Lower leg skin (tissue), 4 donors: Measurements from ENCODE around the gene CPLX3. TPM values are rescaled to one million over a fixed set of nuclear protein-coding genes. Genes with fewer than 3 reads are reported as not detected.

ENCODE experiments used
- DNase-seq, 2 donors: peaks; one replicate each; pipeline ENCODE4 v3.0.0-alpha.2; 2019; ENCODE audit warnings: low spot score in 2 of 2
- H3K4me3 ChIP-seq: fragments of 200-600 bp; sonication (generic); 2 replicates; pipeline ENCODE4 v1.5.1; 2017; ENCODE audit warnings: mild to moderate bottlenecking, low read depth; ENCODE audit not compliant: poor library complexity, severe bottlenecking
- CTCF ChIP-seq, 3 donors: fragments of 450-650 bp; IDR thresholded peaks; one replicate each; pipeline ENCODE4 v1.5.1; 2016; ENCODE audit warnings: antibody characterized with exemption in 3 of 3, mild to moderate bottlenecking in 3 of 3, moderate library complexity in 2 of 3
- POLR2A ChIP-seq, 2 donors: fragments of 450-650 bp; IDR thresholded peaks; one replicate each; pipeline ENCODE4 v1.6.1; 2016 to 2017; ENCODE audit warnings: antibody characterized with exemption in 2 of 2, mild to moderate bottlenecking in 1 of 2, moderate library complexity in 1 of 2
- WGBS, 2 donors: methylation state at CpG; one replicate each; pipeline ENCODE4 v1.1.5; 2018; 5-methylcytosine and 5-hydroxymethylcytosine counted together
- intact Hi-C: fragments of 100-400 bp; cut with DNase I; formaldehyde crosslinking; loops from one replicate; pipeline ENCODE4 v1.15.0; 2023; ENCODE audit warnings: low total_unique reads
- total RNA-seq, 4 donors: library from RNA; depleted of rRNA; stranded (reverse); fragments of >200 nt; gene quantifications; one replicate each; pipeline ENCODE4 v1.1.0, GENCODE V29; 2016

CPLX3 gene
- total RNA-seq, 4 donors from 2014 or later = 0.17 to 0.84 (median 0.28) TPM

DNA sequence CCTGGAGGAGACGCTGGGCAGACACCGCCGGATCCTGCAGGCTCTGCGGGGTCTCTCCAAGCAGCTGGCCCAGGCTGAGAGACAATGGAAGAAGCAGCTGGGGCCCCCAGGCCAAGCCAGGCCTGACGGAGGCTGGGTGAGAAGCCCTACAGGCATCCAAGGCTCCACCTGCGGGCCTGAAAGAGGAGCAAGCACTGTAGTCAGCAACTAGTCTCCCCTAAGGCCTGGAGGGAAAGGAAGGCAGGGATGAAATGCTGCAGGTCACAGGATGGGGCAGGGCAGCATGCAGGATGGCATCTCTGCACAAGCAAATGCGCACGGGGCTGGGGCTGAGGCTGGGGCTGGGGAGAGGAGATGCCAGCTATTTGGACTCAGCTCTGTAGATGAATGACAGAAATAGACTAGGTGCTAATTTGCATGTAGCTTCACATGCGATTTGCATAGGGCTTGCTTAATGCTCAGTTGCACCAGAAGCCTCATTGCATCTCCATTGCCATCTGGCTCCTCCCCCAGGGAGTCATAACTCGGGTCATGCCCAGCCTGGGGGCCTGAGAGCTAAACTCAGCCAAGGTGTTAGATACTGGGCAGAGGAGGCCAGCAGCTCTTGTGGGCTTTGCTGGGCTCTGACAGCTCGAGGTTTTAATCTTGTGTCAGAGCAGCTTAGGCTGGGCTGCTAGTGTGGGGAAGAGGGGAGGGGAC is 5.2 kb upstream of the CPLX3 start:
- intact Hi-C loops = no loop called here
- WGBS, 2 donors = 46 to 61% methylated on average over 10 to 11 of the region's 11 CpGs
- TF ChIP-seq CTCF (IDR thresholded peaks at IDR 0.05) (no peak), POLR2A (IDR thresholded peaks at IDR 0.05) (no peak)
- no peak overlapping the region for H3K4me3 ChIP-seq
- no peak for DNase-seq

- no peak for TF ChIP-seq CTCF (IDR thresholded peaks at IDR 0.05)
- TF ChIP-seq POLR2A (IDR thresholded peaks at IDR 0.05) = no peak
- DNase-seq = no peak
- 87 to 89% methylated on average over 7 of the region's 7 CpGs for WGBS, 2 donors
- intact Hi-C loops = no loop called here
- H3K4me3 ChIP-seq = no peak overlapping the region
Measured at GRCh38 chr15:74821790-74822158, 4.7 kb upstream of the CPLX3 start.

- H3K4me3 ChIP-seq = no peak overlapping the region
- no peak for DNase-seq
- intact Hi-C loops = no loop called here
- no peak for TF ChIP-seq CTCF (IDR thresholded peaks at IDR 0.05)
- WGBS, 2 donors = 80 to 84% methylated on average over 4 of the region's 4 CpGs
Measured at GRCh38 chr15:74822233-74822632, 4.2 kb upstream of the CPLX3 start.

DNA sequence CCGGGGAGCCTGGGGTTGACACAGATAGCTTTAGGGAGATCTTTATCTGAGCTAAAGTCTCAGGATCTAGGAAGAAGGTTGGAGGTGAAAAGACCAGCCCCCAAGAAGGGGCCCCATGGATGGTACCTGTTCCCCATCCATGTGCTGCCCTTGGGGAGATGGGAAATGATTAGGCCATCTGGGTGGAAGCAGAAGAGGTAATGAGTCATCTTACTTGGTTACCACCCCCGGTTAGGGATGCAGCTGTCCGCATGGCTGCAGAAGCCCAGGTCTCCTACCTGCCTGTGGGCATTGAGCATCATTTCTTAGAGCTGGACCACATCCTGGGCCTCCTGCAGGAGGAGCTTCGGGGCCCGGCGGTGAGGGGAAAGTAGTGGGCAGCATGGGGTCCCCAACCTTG is 3.1 kb upstream of the CPLX3 start:
- intact Hi-C loops = no loop called here
- TF ChIP-seq POLR2A (IDR thresholded peaks at IDR 0.05) (no peak), CTCF (IDR thresholded peaks at IDR 0.05) (no peak)
- H3K4me3 ChIP-seq = no peak overlapping the region
- 54 to 66% methylated on average over 6 of the region's 6 CpGs for WGBS, 2 donors
- no peak for DNase-seq

DNA sequence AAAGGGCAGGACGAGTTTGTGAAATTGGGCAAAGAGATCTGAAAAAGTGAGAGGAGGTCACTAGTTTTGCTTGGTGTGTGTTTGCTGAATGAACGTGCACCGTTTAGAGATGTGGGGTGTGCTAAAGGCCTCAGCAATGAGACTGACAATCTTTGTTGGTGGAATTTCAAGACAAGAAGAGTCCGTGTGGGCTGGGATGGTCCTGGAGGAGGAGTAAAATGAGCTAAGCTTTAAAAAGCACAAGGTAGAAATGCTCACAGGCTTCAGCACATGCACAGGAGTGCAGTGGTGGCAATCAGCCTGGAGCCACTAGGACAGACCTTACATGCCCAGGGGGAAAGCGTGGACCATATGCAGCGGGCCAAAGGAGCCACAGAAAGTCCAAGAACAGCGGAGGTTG is 1.5 kb upstream of the CPLX3 start:
- TF ChIP-seq POLR2A (IDR thresholded peaks at IDR 0.05) (no peak), CTCF (IDR thresholded peaks at IDR 0.05) (no peak)
- no peak for DNase-seq
- 76 to 80% methylated on average over 7 of the region's 7 CpGs for WGBS, 2 donors
- H3K4me3 ChIP-seq = no peak overlapping the region
- intact Hi-C loops = no loop called here

DNA sequence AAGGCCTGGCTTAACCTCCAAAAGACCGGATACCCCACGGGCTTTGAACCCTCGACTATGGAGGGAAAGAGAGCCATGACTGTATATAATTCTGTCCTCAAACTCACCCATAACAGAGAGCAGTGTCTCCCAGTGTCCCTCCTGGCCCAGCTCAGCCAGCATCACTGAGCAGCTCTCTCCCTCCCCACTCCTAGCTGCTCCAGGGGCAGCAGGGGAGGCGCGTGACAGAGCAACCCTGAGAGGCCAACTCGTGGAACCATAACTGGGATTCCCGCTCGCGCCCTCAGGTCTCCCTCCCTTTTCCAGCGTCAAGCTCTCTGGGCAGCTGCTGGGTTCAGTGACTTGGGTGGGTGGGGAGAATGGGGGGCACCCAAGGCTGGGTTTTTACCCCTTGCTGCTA is 561 bp upstream of the CPLX3 start:
- TF ChIP-seq POLR2A (IDR thresholded peaks at IDR 0.05) (no peak), CTCF (IDR thresholded peaks at IDR 0.05) (no peak)
- intact Hi-C loops = no loop called here
- no peak overlapping the region for H3K4me3 ChIP-seq
- 41 to 52% methylated on average over 10 of the region's 10 CpGs for WGBS, 2 donors
- DNase-seq = no peak
